Superior temporal gyrus (tissue), 1 donor: Measurements from ENCODE around the gene INHBB.
"Not testable (repeated sequence)": the region's sequence is repeated elsewhere in the genome, so short reads cannot be mapped to it uniquely, and the experiment has no call there.

Experiments
- DNase-seq: peaks from one replicate; pipeline ENCODE4 v3.0.0-alpha.2; 2016; ENCODE audit errors: extremely low spot score

INHBB gene

DNA sequence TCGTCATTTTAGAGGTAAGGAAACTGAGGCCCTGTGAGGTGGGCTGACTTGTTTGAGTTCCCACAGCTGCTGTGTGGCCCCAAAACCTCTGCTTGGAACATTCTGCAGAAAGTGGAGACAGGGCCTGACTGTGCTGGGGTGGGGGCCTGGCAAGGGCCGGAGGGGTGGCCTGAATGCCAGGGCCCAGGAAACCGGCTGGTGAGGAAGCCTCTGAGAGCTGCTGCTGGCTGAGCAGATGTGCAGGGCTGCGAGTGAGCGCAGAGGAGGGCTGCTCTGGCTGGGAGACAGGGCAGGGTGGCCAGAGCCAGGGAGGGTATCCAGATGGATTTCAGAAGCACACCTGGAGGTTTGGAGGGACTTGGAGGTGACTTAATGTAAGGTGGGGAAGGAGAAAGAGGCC is 29.9 kb upstream of the INHBB start:
- no peak for DNase-seq

DNA sequence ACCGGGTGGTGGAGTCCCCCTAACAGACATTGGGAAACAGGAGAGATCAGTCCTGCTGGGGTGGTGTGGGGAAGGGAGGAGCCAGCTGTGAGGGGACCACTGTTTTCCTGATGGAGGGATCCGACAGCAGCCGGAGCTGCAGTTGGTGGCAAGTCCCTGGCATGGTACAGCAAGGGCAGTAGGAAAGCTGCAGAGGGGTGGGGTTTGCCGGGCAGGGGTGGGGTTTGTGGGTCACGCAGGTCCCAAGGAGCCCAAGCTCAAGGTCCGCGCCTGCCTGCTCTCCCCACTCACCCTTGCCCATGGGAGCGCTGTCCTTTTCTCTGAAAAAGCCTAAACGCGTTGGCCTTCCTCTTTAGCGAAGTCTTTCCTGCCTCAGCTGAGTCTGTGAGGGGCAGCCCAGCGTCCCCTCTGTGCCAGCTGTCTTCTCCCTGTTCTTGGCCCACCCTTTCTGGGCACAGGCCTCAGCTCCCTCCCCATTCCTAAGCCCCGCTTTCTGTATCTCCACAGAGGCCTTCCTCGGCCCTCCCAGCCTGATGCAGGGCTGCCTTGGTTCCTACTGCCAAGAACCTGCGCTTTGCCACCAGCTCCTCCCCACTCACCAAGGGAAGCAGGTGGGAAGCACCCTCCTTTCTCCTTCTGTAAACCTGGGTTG is 29.3 kb upstream of the INHBB start:
- no peak for DNase-seq

DNA sequence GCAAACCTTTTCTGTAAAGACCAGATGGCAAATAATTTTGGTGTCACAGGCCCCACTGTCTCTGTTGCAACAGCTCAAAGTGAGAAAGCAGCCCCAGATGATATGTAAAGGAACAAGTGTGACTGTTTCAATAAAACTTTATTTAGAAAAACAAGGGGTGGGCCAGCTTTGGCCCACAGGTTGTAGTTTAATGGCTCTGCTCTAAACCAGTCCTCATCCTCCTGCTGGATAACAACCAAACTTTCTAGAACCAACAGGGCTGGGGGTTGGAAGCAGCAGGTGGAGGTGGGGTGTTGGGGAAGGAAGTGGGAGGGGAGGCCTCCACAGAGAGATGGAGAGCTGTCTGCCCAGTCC is 28.8 kb upstream of the INHBB start:
- DNase-seq, result no peak

DNA sequence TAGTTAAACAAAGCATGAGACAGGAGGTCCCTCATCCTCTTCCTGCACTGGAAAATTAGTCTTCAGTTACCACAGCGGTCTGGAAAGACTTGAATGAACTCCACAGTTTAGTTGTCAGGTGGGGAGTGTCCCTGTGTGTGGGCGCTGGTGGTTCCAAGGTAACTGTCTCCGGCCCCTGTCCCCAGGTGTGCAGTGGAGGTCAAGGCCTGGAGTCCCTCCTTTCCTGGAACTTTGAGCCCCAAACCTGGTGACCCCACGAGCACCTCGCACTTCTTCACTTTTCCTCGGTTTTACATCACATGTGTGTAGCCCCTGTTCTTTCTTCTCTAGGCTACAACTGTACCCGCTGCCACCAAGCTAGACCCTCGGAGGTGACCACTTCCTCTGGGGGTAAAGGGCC is 28.0 kb upstream of the INHBB start:
- DNase-seq, result no peak

DNA sequence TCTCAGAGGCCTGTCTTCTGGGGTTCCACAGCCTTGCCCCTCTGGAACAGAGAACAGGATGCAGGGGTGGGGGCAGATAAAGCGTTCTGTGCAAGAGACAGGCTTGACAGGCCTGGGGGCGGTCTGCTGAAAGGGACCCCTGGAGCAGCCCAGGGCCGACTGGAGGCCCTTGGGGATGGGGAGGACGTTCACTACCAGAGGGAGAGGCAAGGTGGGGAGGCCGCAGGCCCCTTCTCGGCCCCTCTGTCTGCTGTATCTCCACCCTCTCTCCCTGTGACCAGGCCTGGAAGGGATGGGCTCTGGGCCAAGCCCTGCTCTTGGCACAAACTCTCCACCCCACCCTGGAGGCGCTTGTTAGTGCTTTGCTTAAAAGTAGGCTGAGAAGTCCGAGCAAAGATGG is 27.3 kb upstream of the INHBB start:
- no peak for DNase-seq

DNA sequence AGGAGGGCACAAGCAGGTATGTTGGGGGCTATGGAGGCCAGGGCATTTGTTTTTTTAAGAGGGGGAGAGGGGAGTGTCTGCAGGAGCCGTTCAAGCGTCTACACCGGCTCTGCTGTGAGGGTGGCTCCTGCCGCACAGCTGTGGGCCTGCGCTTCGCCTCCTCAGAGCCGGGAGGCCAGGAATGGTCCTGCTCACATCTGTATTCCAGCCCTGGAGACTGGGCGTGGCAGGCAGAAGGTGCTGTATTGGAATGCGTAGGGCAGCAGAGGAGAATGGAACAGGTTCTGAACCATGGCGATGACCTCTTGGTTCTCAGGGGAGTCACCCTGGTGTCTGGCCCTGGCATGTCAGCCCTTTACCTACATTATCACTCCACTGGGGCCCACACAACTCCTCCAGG is 26.8 kb upstream of the INHBB start:
- DNase-seq, result no peak

DNA sequence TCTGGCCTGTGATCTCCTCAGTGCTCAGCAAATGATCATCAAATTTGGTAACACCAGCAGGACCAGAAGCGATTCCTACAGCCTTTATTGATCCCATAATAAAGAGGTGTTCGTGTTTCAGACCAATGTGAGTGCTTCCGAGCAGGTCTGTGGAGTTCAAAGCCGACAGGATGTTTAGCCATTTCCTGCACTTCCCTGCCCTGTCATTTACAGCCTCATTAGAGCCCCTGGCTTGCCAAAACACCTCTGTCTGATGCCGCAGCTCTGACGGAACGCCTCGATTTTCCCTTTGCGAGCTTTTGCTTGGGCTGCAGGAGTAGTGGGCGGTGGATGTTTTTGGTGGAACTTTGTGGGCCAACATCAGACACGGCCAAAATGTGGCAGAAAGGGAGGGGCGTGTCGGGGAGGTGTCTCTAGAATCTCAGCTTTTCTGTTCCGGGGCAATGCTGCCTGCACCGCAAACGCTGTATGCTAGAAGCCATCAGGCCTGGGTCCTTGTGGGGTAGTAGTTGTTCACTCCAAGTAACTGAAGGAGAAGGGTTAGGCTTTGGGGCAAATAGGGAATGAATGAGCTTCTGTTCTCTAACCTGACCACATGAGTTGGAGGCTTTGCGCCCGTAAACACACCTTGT is 26.1 kb upstream of the INHBB start:
- DNase-seq, result no peak

DNA sequence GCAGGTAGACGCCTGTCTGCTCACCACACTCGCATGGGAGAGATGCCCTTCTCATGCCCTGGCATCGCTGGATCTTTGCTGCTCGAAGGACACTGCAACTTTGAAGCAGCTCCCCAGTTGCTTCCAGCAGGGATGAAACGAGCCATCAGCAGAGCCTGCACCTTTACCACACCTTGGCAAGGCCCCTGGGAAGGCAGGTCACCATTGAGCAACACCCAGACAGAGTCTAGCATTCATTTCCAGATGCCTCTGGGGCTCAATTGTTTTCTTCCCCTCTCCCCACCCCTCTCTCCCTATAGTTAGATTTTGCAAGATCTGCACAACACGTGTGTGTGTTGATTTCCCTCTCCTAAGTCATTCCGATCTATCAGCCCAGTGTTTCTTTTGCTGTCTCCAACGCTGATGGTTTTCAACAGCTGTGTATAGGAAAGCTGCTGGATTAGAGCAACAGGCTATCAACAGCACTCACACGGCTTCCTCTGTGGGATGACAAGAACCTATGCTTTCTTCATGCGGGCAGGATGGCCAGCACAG is 25.6 kb upstream of the INHBB start:
- DNase-seq, result no peak

DNA sequence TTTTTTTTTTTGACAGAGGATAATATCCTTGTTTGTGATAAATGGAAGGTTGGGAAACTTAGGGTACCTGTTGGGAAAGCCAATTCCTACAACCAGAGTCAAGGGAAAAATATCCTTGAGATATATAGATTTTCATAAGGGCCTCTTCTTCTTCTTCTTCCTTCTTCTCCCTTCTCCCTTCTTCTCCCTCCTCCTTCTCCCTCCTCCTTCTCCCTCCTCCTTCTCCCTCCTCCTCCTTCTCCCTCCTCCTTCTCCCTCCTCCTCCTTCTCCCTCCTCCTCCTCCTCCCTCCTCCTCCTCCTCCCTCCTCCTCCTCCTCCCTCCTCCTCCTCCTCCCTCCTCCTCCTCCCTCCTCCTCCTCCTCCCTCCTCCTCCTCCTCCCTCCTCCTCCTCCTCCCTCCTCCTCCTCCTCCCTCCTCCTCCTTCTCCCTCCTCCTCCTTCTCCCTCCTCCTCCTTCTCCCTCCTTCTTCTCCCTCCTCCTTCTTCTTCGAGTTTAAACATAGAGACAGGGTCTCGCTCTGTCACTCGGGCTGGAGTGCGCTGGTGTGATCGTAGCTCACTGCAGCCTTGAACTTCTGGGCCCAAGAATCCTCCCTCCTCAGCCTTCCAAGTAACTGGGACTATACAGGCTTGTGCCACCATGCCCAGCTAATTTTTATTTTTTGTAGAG is 24.9 kb upstream of the INHBB start:
- not testable (repeated sequence) for DNase-seq

DNA sequence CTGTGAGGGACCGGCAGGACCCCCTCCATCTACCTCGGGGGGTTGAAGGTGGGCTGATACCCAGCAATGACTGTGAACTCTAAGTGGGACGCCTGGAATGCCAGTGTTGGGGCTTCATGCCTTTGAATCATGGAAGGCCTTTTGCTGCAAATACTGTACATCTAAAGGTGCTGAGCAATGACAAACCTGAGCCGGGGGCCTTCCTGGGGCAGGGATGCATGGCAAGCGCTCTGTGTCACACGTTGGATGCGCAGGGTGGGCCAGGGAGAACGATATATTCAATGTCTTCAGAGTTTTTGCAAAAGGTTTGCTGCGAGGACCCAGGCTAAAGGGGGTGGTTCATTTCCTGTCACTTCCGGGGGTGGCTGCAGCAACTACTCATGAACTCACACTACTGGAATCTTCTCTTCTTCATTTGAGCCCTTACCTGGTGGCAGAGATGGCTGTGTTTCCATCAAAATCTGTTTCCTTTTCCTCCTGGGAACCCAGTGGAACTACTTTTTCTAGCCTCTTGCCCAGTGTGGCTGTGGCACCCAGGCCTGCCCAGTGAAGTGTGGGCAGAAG is 24.1 kb upstream of the INHBB start:
- no peak for DNase-seq

DNA sequence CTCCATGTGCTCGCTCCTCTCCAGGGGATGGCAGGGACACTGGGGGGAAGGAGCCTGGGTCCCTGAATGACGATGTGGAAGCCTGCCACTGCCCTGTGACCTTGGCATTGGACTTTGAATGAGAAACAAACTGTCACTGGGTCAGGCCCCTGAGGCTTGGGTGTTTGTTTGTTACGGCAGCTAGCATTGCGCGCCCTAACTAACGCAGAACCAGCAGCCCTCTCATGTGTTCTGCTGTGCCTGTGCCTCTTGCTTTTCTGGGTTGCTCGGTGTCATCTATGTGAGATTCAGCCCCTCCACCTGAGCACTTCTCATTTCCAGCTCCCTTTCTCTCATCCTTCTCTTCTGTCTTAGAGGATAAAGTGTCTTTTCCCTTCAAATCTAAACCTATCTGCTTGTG is 23.6 kb upstream of the INHBB start:
- no peak for DNase-seq

DNA sequence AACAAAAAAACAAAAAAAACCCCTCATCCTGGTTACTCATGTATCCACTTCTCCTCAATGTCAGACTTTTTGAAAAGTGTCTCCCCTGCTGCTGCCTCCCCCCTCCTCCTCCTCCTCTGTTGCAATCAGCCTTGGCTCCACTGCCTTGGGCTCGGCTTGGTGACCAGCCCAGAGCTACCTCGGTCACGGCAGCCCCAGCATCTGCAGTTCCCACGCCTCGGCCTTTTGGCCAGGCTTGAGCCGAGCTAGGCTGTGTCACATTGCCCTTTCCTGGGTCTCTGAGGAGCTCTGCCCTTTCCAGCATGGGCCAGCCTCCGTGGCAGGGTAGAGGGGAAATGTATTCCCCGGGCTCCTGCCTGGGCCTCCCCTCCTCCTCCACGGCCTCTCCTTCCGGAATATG is 22.7 kb upstream of the INHBB start:
- DNase-seq, result no peak

DNA sequence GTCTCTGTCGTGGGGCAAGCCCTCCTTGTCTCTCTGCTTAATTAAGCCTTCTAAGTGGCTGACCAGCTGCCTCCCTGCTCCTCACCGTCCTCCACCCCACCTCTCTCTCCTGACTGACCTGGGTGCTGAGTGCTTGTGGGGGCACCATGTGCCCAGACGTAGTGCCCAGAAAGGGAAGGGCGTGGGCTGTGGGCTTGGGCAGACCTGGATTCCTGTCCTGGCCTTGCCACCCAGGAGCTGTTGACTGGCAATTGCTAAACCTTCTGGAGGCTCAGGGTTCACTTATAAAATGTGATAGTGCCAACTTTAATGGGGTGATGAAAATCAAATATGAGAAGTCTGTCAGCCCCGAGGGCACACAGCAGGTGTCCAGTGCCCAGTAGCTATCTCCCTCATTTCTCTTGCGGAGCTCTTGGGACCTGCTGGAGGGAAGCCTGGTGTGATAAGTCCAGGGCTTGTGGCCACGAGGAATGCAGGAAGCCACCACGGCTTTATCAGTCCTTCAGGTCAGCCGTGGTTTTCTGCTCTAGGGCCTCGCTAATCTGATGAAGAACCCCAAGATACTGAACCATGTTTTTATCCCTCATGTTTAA is 22.0 kb upstream of the INHBB start:
- DNase-seq, result no peak

DNA sequence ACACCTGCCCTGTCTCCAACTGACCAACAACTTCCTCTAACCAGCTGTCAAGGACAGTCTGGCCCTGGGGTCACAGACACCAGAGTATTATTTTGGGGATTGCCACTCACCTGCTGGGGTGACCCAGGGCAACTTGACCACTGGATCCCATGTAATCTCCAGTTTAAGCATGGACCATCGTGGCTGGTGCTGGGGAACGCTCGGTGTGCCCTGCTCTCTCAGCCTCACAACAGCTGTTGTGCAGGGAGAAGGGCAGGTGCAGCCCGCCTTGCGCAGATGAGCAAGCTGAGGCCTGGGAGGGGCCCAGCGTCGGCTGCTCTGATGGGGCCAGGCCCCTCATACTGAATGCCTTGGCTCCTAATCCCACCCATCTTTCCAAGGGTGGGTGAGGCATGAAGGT is 21.0 kb upstream of the INHBB start:
- no peak for DNase-seq

DNA sequence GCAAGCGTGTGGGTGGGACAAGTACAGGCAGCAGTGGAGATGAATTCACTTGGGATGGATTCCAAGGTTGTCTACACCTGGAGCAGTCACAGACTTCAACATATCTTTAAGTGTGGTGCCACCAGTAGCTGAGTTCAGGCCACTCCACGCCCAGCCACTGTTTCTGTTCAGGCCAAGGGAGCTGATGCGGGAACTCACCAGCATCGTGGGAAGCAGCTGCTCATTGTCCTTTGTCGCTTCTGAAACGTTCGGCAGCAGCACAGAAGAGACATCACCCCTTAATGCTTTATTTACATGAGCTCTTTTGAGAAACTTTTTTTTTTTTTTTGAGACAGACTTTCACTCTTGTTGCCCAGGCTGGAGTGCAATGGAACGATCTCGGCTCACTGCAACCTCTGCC is 19.9 kb upstream of the INHBB start:
- no peak for DNase-seq

DNA sequence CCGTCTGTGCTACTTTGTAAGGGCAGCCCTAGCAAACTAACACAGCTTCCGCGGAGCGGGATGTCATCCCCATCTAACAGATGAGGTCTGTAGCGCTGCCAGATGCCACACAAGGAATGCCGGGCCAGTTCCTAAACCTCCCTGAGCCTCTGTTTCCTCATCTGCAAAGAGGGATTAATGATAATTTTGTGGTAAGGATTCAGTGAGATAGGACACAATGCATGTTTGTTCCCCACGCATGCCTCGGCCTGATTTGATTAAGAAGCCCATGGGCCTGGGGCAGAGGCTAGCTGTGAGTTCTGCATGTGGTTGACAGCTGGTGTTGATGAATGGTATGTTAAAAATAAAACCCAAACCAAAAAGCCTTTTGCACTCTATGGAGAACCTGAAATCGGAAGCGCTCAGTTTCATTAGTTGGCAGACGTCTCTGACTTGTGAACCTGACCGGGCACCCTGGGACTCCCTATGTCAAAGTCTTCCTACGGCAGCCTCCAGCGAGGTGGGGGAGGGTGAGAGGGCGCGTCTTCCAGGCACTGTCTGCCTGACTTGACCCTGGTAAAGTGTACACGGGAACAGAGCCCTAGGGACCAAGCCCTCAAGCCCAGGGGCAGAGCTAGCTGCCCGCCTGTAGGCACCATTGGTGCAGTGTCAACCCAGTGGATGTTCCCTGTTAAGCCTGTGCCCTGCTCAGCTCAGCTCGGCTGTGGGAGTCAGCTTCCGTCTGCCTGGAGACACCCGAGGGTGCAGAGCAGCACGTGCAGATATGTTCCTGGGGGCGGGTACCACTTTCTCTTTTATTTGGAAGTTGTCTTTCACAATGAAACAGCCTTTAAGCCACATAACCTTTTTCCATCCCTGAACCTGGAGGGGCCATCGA is 14.8 kb upstream of the INHBB start:
- no peak for DNase-seq

DNA sequence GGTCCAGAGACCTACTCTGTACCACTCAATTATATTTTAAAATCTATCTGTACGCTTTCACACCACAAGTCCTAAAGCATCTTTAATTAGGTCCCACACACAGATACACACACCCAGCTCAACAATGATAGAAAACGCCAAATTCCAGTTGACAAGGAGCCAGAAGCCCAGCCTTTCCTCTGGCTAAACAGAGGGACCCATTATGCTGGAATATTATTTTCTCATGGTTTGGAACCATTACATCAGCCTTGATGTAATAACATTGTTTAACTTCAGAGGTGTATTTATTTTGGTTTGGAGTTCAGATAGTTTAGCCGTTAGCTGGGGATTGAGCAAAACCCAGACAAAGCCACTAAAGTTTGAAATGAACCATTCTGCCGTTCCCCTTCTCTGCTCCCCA is 14.0 kb upstream of the INHBB start:
- no peak for DNase-seq

DNA sequence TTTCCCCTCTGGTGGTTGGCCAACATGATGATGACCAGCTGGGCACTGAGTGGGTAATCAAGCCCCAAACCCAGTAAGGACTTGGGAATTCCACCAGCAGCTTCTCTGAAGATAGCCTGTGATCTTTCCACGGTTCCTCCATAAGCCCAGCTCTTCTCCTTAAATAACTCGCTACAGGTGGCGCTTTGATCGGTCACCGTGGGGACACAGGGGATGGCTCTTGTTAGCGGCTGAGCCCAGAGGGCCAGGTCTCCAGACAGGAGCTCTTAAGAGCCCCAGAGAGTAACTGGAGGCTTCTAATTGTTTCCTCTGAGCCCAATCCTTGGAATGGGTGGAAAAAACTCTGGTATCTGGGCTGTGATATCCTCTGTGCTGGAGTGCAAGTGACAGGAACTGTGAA is 13.6 kb upstream of the INHBB start:
- no peak for DNase-seq

DNA sequence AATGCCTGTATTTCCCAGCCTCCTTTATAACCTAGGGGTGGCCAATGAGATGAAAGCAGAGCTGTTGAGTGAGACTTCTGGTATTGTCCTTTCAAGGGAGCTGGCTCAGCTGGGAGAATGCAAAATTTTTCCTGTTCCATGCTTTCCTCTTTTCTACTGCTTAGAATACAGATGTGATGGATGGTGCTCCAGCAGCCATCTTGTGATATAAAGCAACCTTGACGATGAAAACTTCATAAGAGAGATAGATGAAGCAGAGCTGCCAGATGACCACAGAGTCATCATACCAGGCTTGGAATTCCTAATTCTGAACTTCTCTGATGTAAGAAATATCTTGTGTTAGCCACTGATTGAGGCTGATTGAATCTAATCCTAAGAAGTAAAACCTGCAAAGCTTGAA is 11.9 kb upstream of the INHBB start:
- DNase-seq, result no peak

DNA sequence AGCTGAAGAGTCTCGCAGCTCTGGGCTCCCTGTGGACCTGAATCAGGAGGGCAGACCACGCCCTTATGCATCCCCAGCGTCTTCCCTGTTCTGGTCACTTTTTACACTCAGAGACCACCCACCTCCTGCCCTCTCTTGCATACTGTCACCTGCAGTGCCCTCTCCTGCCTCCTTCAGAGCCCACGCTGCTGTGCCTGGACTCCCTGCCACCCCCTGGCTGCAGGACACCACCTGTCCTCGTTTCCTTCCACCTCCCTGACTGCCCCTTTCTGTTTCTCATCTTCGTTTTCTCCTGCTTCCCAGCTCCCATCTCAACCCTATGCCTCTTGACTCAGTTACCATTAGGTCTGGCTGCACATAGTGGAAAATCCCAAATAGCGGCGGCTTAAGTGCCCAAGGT is 9.2 kb upstream of the INHBB start:
- DNase-seq, result no peak

DNA sequence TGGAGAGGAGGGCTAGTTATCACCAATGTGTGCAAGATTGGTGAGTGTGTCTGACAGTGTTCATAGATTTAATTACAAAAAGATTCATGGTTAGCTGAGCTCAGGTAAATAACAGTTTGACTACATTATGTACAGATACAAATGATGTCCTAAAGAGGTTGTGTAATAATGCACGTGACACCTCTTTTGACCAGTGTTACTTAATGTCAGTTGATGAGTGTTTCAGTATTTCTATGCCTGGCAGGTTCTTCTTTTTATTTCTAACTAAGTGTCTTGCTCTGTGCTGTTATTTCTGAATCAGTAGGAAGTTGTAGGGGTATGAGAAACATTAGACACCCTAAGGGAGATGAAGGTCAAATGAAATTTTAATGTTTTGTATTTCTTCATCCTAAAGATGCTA is 7.9 kb upstream of the INHBB start:
- DNase-seq, result no peak

DNA sequence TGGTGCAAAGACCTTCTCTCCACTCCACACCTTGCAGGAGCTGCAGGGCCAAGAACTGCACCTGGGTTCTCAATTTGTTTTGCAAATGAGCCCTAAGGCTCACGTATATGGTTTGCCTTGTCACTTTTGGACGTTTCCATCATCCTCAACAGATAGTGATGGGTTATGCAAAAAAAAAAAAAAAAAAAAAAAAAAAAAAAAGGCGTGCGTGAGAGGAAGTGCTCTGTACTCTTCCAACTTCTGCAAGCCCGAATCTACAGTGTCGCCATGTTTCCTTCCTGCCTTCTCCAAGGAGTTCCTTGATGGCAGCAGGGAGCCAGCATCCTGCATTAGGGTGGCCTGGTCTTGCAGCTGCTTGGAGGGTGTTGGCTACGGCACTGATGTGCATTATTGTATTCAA is 4.0 kb upstream of the INHBB start:
- no peak for DNase-seq
